ENCODE results near the gene CAVIN1. TPM values are rescaled to one million over a fixed set of nuclear protein-coding genes. Genes with fewer than 3 reads are reported as not detected.

The CAVIN1 gene
- polyA plus RNA-seq, 1 donor: 47.4 TPM

Other genes with a start within 250 kb of the CAVIN1 start
- gene KCNH4, start 242.1 kb downstream of the CAVIN1 start, polyA plus RNA-seq (ENCODE audit: insufficient read length): not detected
- not detected for gene HCRT, start 237.8 kb downstream of the CAVIN1 start, polyA plus RNA-seq (ENCODE audit: insufficient read length)
- gene GHDC, start 228.8 kb downstream of the CAVIN1 start, polyA plus RNA-seq (ENCODE audit: insufficient read length): 14.6 TPM
- 54.4 TPM for gene STAT5B, start 146.9 kb downstream of the CAVIN1 start, polyA plus RNA-seq (ENCODE audit: insufficient read length)
- gene STAT5A, start 134.8 kb downstream of the CAVIN1 start, polyA plus RNA-seq (ENCODE audit: insufficient read length): 5.0 TPM
- gene STAT3, start 34.8 kb downstream of the CAVIN1 start, polyA plus RNA-seq (ENCODE audit: insufficient read length): 65.2 TPM
- gene ATP6V0A1, start 35.6 kb upstream of the CAVIN1 start, polyA plus RNA-seq (ENCODE audit: insufficient read length): 71.1 TPM
- 14.1 TPM for gene NAGLU, start 113.0 kb upstream of the CAVIN1 start, polyA plus RNA-seq (ENCODE audit: insufficient read length)
- gene HSD17B1, start 129.7 kb upstream of the CAVIN1 start, polyA plus RNA-seq (ENCODE audit: insufficient read length): 4.7 TPM
- 55.4 TPM for gene COASY, start 138.9 kb upstream of the CAVIN1 start, polyA plus RNA-seq (ENCODE audit: insufficient read length)
- gene MLX, start 143.8 kb upstream of the CAVIN1 start, polyA plus RNA-seq (ENCODE audit: insufficient read length): 35.7 TPM
- gene PSMC3IP, start 154.5 kb upstream of the CAVIN1 start, polyA plus RNA-seq (ENCODE audit: insufficient read length): 25.0 TPM
- gene RETREG3, start 186.1 kb upstream of the CAVIN1 start, polyA plus RNA-seq (ENCODE audit: insufficient read length): 60.6 TPM
- gene TUBG1, start 186.4 kb upstream of the CAVIN1 start, polyA plus RNA-seq (ENCODE audit: insufficient read length): 57.4 TPM
- gene TUBG2, start 236.0 kb upstream of the CAVIN1 start, polyA plus RNA-seq (ENCODE audit: insufficient read length): 37.2 TPM